GM20000 (cell line): ENCODE measurements around the gene JADE2.
"Not testable (repeated sequence)": the region's sequence is repeated elsewhere in the genome, so short reads cannot be mapped to it uniquely, and the experiment has no call there.

Experiments used
- DNase-seq: peaks from one replicate; pipeline ENCODE4 v3.0.0; 2012; ENCODE audit warnings: low spot score
- CTCF ChIP-seq: IDR thresholded peaks from 2 replicates; pipeline ENCODE4 v1.5.1; 2012; ENCODE audit warnings: mild to moderate bottlenecking, control low read depth; ENCODE audit errors: extremely low read depth, missing control alignments

Gene JADE2

GRCh38 chr5:134491841-134492442, 33.5 kb upstream of the JADE2 start:
- no peak for TF ChIP-seq CTCF
- DNase-seq: no peak

GRCh38 chr5:134492568-134492967, 32.9 kb upstream of the JADE2 start:
- TF ChIP-seq CTCF: no peak
- DNase-seq: no peak

GRCh38 chr5:134493461-134494055, 31.9 kb upstream of the JADE2 start:
- no peak for TF ChIP-seq CTCF
- DNase-seq: no peak

GRCh38 chr5:134494780-134495179, 30.7 kb upstream of the JADE2 start:
- no peak for DNase-seq
- TF ChIP-seq CTCF: no peak

GRCh38 chr5:134499905-134500304, 25.6 kb upstream of the JADE2 start:
- not testable (repeated sequence) for DNase-seq

- no peak for TF ChIP-seq CTCF
- no peak for DNase-seq
These were observed 24.6 kb upstream of the JADE2 start for GRCh38 chr5:134500699-134501430.

GRCh38 chr5:134502259-134502658, 23.2 kb upstream of the JADE2 start:
- DNase-seq: no peak
- TF ChIP-seq CTCF: no peak
